Gastroesophageal sphincter (tissue), 4 donors: Measurements from ENCODE around the gene PROC. TPM values are rescaled to one million over a fixed set of nuclear protein-coding genes. Genes with fewer than 3 reads are reported as not detected.

Experiments used
- ATAC-seq: fragments of 150-250 bp; one replicate; pipeline ENCODE4 v1.9.1; 2016; ENCODE audit warnings: mild to moderate bottlenecking, moderate library complexity
- H3K27ac ChIP-seq, 4 donors: fragments of 200-600 bp; sonication (generic) in 3 of 4; 1 replicate in 3 of 4; 2 replicates in 1 of 4; pipeline ENCODE4 v1.5.1; 2016 to 2019
- H3K27me3 ChIP-seq: fragments of 200-600 bp; sonication (generic); one replicate; pipeline ENCODE4 v1.5.1; 2019
- H3K36me3 ChIP-seq, 2 donors: fragments of 200-600 bp; sonication (generic); one replicate each; pipeline ENCODE4 v1.5.1; 2019; ENCODE audit warnings: control low read depth in 1 of 2
- H3K4me1 ChIP-seq, 3 donors: fragments of 200-600 bp; sonication (generic); 1 replicate in 2 of 3; 2 replicates in 1 of 3; pipeline ENCODE4 v1.5.1; 2016 to 2019; ENCODE audit warnings: control low read depth in 2 of 3
- H3K4me3 ChIP-seq, 2 donors: fragments of 200-600 bp; sonication (generic); one replicate each; pipeline ENCODE4 v1.5.1; 2019; ENCODE audit warnings: mild to moderate bottlenecking in 1 of 2, moderate library complexity in 1 of 2
- H3K9me3 ChIP-seq, 3 donors: fragments of 200-600 bp; sonication (generic); one replicate each; pipeline ENCODE4 v1.5.1; 2017 to 2019; ENCODE audit warnings: control low read depth in 2 of 3
- EP300 ChIP-seq: sonication (generic); formaldehyde crosslinking; IDR thresholded peaks from one replicate; pipeline ENCODE4 v1.6.1; 2017; ENCODE audit warnings: antibody characterized with exemption, mild to moderate bottlenecking
- POLR2A ChIP-seq, 2 donors: fragments of 450-650 bp; IDR thresholded peaks; one replicate each; pipeline ENCODE4 v1.6.1; 2017; ENCODE audit warnings: antibody characterized with exemption in 2 of 2, mild to moderate bottlenecking in 2 of 2, moderate library complexity in 1 of 2
- POLR2AphosphoS5 ChIP-seq: sonication (generic); formaldehyde crosslinking; IDR thresholded peaks from one replicate; pipeline ENCODE4 v1.6.1; 2017; ENCODE audit warnings: antibody characterized with exemption
- WGBS, 2 donors: methylation state at CpG; one replicate each; pipeline ENCODE4 v1.1.5; 2018; ENCODE audit warnings: low coverage in 1 of 2; 5-methylcytosine and 5-hydroxymethylcytosine counted together
- total RNA-seq, 4 donors: library from RNA; depleted of rRNA; stranded (reverse); fragments of >200 nt; gene quantifications; one replicate each; pipeline ENCODE4 v1.1.0, GENCODE V29; 2016
- TF ChIP-seq, protein P1 (sequence below), 4 experiments: fragments of 200-600 bp in 2 of 4; fragments of 450-650 bp in 2 of 4; sonication (generic) in 1 of 4; IDR thresholded peaks; one replicate each; pipeline ENCODE4 v1.5.1; 2017 to 2019; ENCODE audit warnings: antibody characterized with exemption in 4 of 4, mild to moderate bottlenecking in 2 of 4, moderate library complexity in 2 of 4

Gene PROC
- total RNA-seq, 4 donors from 2014 or later, result not detected

DNA sequence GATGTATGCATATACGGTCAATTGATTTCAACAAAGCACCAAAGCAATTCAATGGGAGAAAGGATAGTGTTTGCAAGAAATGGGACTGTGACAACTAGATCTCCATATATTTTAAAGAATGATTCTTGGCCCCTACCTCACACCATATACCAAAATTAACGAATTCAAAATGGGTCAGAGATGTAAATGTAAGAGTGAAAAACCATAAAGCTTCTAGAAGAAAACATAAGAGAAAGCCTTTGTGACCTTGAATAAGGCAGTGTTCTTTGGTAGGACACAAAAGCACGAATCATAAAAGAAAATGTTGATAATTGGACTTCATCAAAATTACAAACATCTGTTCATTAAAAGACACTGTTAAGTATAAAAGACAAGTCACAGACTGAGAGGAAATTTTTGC, 5.0 kb upstream of the PROC start:
- no peak overlapping the region for H3K27ac ChIP-seq
- no peak for TF ChIP-seq POLR2A (IDR thresholded peaks at IDR 0.05)
- no peak for TF ChIP-seq POLR2AphosphoS5
- TF ChIP-seq, protein P1, sequence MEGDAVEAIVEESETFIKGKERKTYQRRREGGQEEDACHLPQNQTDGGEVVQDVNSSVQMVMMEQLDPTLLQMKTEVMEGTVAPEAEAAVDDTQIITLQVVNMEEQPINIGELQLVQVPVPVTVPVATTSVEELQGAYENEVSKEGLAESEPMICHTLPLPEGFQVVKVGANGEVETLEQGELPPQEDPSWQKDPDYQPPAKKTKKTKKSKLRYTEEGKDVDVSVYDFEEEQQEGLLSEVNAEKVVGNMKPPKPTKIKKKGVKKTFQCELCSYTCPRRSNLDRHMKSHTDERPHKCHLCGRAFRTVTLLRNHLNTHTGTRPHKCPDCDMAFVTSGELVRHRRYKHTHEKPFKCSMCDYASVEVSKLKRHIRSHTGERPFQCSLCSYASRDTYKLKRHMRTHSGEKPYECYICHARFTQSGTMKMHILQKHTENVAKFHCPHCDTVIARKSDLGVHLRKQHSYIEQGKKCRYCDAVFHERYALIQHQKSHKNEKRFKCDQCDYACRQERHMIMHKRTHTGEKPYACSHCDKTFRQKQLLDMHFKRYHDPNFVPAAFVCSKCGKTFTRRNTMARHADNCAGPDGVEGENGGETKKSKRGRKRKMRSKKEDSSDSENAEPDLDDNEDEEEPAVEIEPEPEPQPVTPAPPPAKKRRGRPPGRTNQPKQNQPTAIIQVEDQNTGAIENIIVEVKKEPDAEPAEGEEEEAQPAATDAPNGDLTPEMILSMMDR (IDR thresholded peaks at IDR 0.05), result no peak
- no peak for TF ChIP-seq EP300
- H3K9me3 ChIP-seq, result no peaks in the 10 kb centered on the region
- no peaks in the 10 kb centered on the region for H3K36me3 ChIP-seq
- 84 to 86% methylated on average over 3 of the region's 3 CpGs for WGBS, 2 donors
- H3K4me3 ChIP-seq, result no peak overlapping the region
- H3K4me1 ChIP-seq, result peaks cover 0 to 60% (median 26%) of the 10 kb centered on the region in 3 donors
- no peak for ATAC-seq
- H3K27me3 ChIP-seq, result peaks cover 27% of the 10 kb centered on the region

GRCh38 chr2:127413782-127414637, 4.2 kb upstream of the PROC start:
- H3K4me3 ChIP-seq, result no peak overlapping the region
- 81 to 83% methylated on average over 6 to 8 of the region's 8 CpGs for WGBS, 2 donors
- TF ChIP-seq EP300 (no peak), POLR2AphosphoS5 (peak; percentile 26), POLR2A (IDR thresholded peaks at IDR 0.05) (no peak)
- TF ChIP-seq, protein P1 (IDR thresholded peaks at IDR 0.05), result no peak
- H3K9me3 ChIP-seq, result no peaks in the 10 kb centered on the region
- peaks cover 35% of the 10 kb centered on the region for H3K27me3 ChIP-seq
- ATAC-seq, result no peak
- H3K4me1 ChIP-seq, result peaks cover 0 to 52% (median 21%) of the 10 kb centered on the region in 3 donors
- H3K27ac ChIP-seq, result no peak overlapping the region
- no peaks in the 10 kb centered on the region for H3K36me3 ChIP-seq

DNA sequence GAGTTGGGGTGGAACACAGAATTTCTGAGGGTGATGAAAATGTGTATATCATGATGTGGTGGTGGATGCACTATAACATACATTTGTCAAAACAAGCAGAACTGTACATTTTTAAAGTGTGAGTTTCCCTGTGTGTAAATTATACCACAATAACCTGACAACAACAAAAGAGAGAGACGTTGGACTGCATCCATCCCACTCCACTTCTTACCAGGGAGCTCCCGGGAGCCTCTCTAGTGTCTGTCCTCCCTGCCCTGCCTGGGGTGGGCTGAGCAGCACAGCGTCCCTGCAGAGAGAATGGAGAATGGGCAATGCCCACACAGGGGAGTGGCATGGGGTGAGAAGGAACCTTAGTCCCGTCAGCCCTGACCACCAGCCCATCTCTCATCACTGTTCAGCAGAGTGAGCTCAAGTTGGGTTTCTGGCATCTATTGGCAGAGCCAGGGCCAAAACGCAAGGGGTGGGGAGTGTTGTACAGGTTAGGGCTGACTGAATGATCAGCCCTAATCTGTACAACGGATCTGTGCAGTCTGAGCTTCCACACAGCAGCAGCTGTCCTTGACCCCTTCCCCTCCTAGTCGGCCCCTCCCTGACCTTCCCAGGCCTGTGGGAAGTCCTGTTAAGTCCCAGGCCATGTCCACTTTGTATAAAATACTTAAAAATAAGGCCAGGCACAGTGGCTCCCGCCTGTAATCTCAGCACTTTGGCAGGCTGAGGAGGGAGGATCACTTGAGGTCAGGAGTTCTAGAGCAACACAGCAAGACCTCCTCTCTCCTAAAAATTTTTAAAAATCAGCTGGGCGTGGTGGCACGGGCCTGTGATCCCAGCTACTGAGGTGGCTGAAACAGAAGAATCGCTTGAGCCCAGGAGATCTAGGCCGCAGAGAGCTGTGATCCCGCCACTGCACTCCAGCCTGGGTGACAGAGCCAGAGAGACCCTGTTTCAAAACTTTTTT, 3.3 kb upstream of the PROC start:
- no peaks in the 10 kb centered on the region for H3K9me3 ChIP-seq
- no peak for ATAC-seq
- no peak overlapping the region for H3K4me3 ChIP-seq
- no peaks in the 10 kb centered on the region for H3K36me3 ChIP-seq
- no peak overlapping the region for H3K27ac ChIP-seq
- no peak for TF ChIP-seq POLR2AphosphoS5
- TF ChIP-seq, protein P1 (IDR thresholded peaks at IDR 0.05), result no peak
- no peak for TF ChIP-seq POLR2A (IDR thresholded peaks at IDR 0.05)
- TF ChIP-seq EP300, result no peak
- peaks cover 0 to 46% (median 21%) of the 10 kb centered on the region in 3 donors for H3K4me1 ChIP-seq
- WGBS, 2 donors, result 80% methylated on average over 2 to 8 of the region's 13 CpGs
- peaks cover 39% of the 10 kb centered on the region for H3K27me3 ChIP-seq

DNA sequence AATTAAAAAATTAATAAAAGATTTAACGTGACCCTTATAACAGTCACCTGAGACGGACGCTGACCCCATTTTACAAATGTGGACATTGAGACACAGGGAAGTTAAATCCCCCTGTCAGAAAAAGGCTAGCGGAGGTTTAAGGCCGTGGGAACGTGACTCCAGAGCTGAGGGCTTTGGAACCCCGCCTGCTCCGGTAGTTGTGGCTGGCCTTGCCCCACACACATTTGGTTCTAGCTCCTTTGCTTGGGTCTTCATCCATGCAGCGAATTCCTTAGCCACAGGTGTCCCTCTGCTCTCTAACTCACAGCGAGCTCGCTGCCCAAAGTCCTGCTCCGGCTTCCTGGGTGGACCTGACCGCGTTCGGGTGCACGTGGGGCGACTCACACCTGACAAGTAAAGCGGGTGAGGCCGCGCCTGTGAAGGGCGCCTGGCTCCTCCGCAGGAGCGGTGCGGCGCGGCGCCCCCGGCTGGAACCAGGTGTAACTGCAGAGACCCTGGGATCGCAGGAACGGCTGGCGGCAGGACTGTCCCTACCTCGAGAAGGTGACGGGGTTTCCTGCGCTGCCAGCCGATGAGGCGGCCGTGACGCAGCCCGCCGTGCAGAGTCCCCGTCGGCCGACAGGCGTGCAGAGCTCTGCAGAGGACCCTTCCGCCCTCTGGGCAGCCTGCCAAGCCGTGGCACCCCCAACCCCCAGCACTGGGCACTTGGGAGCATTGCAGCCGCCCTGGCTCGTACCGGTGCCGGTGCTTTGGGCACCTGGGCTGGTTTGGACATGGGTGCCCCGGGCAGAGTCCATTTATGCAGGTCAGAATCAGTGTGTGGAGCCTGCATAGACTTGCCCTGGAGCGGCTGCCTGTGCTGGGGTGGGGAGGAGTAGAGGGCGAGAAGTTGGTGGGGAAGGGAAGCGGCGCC, 2.4 kb upstream of the PROC start:
- Histone ChIP-seq H3K4me1 (peaks cover 0 to 37% (median 15%) of the 10 kb centered on the region in 3 donors), H3K9me3 (no peaks in the 10 kb centered on the region), H3K4me3 (peak overlapping the region; percentile 10 to 49), H3K27me3 (peaks cover 49% of the 10 kb centered on the region), H3K27ac (no peak overlapping the region), H3K36me3 (no peaks in the 10 kb centered on the region)
- ATAC-seq, result peak; percentile 67
- WGBS, 2 donors, result 70 to 84% methylated on average over 9 to 10 of the region's 55 CpGs
- no peak for TF ChIP-seq POLR2AphosphoS5
- no peak for TF ChIP-seq EP300
- TF ChIP-seq, protein P1 (IDR thresholded peaks at IDR 0.05), result peak in 3 of 4 experiments; percentile 58 to 78 (median 62)
- TF ChIP-seq POLR2A (IDR thresholded peaks at IDR 0.05), result no peak
